HG02852 (cell line): ENCODE results near the gene OR56B4.
A peak's percentile ranks its signal among the peaks of the same experiment; 100 is the strongest.
"Not testable (repeated sequence)": the region's sequence is repeated elsewhere in the genome, so short reads cannot be mapped to it uniquely, and the experiment has no call there.

Source experiments
- ATAC-seq: cut with Tn5 transposase; IDR thresholded peaks from one replicate; pipeline ENCODE4 v1.9.1; 2021; ENCODE audit warnings: mild to moderate bottlenecking, moderate library complexity; ENCODE audit not compliant: unreplicated experiment

The OR56B4 gene

DNA sequence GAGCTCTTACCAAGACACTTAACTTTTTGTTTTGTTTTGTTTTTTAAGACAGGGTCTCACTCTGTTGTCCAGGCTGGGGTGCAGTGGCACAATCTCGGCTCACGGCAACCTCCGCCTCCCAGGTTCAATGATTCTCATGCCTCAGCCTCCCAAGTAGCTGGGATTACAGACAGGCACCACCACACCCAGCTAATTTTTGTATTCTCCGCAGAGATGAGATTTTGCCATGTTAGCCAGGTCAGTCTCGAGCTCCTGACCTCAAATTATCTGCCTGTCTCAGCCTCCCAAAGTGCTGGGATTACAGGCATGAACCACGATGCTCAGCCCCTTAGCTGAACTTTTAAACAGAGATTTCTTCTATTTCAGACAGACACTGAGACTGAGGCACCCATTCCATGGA is at the start of gene OR56B4:
TSS of gene OR56B4 (plus strand) at position 301 of the 400 bp plus-strand sequence. CDS start at position 396, 95 bp downstream.
- not testable (repeated sequence) for ATAC-seq

DNA sequence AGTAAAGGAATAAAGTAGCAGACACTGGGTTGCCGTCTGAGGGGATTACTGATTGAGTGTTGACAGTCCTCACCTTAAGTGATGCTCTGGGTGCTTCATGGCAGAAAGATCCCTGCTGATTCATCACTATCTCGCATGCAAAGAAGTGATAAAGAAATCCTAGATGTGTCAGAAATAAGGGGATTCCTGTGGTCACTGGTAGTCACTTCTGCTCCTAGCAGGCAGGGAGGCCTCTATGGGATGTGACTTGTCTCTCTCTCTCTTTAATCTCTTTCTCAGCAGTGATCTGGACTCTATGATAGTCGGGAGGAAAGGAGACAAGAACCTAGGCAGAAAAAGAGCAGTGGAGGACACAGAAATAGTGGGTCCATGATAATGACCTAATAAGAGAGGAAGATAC is 46.0 kb upstream of the OR56B4 start:
- no peak for ATAC-seq

GRCh38 chr11:6062691-6063358 is 44.7 kb upstream of the OR56B4 start:
- ATAC-seq = peak; percentile 64

DNA sequence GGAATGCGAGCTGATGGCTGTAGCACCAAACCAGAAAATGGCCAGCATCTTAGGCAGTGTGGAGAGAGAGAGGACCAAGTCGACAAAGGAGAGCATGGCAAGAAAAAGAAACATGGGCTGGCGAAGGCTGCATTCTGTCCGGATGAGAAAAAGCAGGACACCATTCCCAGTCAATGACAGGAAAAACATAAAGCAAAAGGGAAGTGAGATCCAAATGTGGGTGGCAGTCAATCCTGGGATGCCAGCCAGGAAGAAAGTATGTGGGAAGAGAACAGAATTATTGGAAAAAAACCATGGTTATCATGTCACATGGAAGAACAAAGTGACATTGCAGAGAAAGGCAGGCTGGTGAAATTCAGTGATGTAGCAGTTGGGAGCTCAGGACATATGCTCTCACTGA is 40.0 kb upstream of the OR56B4 start:
- ATAC-seq = no peak

GRCh38 chr11:6076443-6076842 is 31.0 kb upstream of the OR56B4 start:
- ATAC-seq = not testable (repeated sequence)

- ATAC-seq = no peak
Observed at GRCh38 chr11:6077723-6078122, 29.8 kb upstream of the OR56B4 start.

DNA sequence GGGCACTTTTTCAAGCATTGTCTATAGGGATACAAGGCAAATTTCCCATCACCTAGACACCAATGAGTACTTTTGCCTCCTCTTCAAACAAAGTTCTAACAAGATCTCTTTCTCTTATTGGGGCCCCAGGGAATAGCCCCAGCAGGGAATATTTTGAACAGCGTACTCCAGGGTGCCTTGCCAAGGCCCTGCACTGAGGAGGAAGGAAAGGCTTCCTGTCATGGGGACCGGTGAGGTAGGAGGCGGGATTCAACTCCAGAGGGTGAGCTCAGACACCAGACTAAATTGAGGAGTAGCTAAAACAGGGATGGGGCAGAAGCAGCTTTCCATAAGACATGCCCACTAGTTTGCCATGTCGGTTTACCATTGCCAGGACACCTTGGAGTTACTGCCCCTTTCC is 28.0 kb upstream of the OR56B4 start:
- ATAC-seq = no peak

- ATAC-seq = no peak
Observed at GRCh38 chr11:6083129-6083528, 24.4 kb upstream of the OR56B4 start.

GRCh38 chr11:6084587-6084986 is 22.9 kb upstream of the OR56B4 start:
- no peak for ATAC-seq

DNA sequence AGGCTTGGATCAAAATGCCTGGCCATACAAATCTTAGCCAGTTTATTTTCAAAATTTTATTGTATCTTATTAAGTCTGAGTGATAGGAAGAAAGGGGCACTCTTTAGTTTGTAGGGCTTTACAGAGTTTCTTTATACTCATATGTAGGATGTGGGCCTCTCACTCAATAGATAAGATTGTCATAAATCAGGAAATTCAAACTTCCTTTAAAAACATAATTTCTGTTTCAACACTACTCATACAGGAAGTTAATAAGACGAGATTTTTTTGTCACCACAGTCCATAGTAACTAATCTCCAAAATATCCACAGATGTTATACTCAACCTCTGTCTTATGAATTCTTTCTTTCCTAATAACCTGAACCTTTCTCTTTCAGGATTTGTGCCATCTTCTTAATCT is 13.3 kb upstream of the OR56B4 start:
- ATAC-seq = no peak

DNA sequence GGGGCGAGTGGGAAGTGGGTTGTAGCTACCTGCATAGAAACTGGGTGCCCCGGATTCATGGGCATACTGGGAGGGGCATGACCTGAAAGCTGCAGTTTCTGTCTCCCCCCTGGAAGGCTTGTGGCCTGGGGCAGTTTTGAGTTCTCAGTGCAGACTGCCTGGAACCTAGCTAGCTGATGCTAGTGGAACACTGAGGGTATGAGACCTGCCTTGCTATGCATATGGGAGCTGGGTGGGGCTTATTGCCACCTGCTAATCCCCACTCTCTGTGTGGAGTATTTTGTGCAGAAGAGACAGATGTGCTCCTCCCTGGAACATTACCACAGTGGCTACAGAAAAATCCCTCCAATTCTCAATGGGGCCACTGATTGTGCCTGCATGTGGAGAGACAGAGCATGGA is 11.7 kb upstream of the OR56B4 start:
- ATAC-seq = no peak

- no peak for ATAC-seq
Observed at GRCh38 chr11:6096417-6096816, 11.1 kb upstream of the OR56B4 start.

DNA sequence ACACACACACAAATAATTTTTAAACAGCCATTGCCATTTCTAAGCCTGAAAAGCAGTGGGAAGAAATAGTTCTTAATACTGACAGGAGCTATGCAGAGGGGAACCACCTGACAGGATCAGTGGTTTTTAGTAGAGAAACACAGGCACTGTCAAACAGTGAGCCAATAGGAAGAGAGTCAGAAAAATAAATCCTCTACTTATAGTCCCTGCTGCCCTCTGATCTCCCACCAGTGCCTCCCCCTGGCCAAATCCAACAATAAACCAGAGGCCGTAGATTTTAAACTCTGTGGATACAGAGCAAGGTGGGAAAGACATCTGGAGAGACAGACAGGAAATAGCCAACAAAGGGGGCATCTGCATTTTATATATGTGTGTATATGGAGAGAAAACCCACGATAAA is 7.9 kb upstream of the OR56B4 start:
- ATAC-seq = no peak

- ATAC-seq = no peak
Observed at GRCh38 chr11:6110011-6110410, 2.5 kb downstream of the OR56B4 start.

- ATAC-seq = no peak
Observed at GRCh38 chr11:6111673-6112072, 4.2 kb downstream of the OR56B4 start.

GRCh38 chr11:6116638-6117037 is 9.2 kb downstream of the OR56B4 start:
- ATAC-seq = no peak

DNA sequence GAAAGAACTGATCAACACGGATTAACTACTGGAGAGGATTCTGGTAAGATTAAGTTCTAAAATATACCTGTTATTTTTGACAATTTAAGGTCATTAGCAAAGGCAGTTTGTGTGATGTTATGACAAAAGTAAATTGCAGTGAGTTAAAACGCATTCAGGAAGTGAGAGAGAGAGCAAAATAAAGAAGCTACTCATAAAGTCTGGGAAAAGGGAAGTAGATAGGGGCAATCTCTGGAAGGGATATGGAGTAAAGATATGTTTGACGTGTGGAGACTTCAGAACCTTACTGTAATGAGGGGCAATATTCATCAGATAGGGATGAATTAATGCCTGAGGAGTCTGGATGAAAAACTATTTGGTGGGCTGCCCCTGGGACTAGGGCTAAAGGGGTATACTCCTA is 16.8 kb downstream of the OR56B4 start:
- no peak for ATAC-seq

DNA sequence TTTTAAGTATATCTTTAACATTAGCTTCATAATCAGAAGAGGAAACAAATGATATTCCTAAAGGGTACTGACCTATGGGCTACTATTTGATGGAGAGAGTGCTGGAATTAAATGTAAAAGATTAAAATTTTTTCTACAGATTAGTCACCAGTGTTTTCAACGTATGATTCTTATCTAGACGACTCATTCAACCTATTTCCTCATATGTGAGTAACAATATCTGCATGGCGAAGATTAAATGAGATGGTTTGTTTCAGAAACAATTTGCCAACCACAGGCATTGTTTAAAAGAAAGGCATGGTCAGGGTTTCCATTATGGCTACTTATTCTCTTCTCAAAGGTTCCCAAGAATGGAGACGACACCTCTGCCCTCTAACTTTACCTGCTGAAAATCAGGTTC is 20.4 kb downstream of the OR56B4 start:
- no peak for ATAC-seq

DNA sequence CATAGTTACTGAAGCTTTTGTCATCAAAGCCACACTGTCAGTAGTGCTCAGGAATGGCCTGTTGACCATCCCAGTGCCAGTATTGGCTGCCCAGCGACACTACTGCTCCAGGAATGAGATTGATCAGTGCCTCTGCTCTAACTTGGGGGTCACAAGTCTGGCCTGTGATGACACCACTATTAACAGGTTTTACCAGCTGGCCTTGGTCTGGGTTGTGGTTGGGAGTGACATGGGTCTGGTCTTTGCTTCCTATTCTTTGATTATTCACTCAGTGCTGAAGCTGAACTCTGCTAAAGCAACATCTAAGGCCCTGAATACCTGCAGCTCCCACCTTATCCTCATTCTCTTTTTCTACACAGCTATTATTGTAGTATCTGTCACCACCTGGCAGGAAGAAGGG is 21.5 kb downstream of the OR56B4 start:
- ATAC-seq = no peak

DNA sequence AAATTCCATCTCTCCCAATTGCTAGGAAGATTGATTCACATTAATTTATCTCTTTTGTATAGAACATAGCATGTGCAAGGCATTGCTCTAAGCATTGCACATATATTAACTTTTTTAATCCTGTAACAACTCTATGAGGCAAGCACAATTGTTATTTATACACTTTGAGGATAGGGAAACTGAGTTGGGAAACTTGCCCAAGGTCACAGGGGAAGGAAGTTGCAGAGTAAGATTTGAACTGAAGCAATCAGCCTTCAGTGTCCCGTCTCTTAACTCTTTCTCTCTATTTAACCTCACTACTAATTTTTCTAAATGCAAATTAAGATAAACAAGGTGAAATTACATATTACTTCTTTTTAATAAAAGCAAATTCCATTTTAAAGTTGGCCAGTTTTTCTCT is 22.2 kb downstream of the OR56B4 start:
- no peak for ATAC-seq

GRCh38 chr11:6132431-6132830 is 24.9 kb downstream of the OR56B4 start:
- ATAC-seq = no peak

- ATAC-seq = not testable (repeated sequence)
Observed at GRCh38 chr11:6135936-6136335, 28.5 kb downstream of the OR56B4 start.

DNA sequence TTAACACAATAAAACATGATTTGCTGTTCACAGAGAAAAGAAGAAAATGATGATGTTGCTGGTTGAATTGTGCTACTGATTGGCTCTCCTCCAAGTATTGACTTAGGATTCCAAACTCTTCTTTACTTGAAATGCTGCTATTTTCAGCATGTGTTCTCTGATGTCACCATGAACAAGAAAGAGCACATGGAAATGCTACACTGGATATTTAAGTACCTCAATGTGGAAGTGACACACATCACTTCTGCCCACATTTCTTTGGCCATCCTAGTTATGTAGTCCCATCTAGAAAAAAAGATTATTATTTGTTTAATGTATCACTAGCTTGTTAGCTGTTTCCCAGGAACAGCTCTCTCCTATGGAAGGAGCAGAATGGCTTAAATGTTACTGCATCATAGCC is 35.5 kb downstream of the OR56B4 start:
- no peak for ATAC-seq
